ENCODE results near the gene ARHGAP42.

Gene ARHGAP42

DNA sequence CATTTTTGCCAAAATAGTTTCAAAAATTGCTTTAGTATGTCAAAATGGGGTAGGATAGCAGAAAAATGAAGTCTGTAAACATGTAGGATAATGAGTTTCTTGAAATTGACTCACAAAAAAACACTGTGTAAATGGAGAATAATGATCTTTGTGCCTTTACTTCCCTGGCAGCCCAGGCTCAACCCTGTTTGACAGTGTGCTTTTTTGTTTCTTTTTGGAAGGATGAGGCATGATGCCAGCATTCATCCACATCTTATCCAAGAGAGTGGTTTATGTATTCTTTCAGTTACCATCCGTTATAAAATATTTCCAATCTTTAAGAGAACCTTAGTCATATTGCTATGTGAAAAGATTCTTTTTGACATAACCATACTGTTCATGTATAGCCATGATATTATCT, 70.6 kb downstream of the ARHGAP42 start:
- TF ChIP-seq, protein P1, sequence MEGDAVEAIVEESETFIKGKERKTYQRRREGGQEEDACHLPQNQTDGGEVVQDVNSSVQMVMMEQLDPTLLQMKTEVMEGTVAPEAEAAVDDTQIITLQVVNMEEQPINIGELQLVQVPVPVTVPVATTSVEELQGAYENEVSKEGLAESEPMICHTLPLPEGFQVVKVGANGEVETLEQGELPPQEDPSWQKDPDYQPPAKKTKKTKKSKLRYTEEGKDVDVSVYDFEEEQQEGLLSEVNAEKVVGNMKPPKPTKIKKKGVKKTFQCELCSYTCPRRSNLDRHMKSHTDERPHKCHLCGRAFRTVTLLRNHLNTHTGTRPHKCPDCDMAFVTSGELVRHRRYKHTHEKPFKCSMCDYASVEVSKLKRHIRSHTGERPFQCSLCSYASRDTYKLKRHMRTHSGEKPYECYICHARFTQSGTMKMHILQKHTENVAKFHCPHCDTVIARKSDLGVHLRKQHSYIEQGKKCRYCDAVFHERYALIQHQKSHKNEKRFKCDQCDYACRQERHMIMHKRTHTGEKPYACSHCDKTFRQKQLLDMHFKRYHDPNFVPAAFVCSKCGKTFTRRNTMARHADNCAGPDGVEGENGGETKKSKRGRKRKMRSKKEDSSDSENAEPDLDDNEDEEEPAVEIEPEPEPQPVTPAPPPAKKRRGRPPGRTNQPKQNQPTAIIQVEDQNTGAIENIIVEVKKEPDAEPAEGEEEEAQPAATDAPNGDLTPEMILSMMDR (conservative IDR thresholded peaks at IDR 0.05; ENCODE audit: low read depth): no peak
- DNase-seq (ENCODE audit: low spot score): no peak
- no peak overlapping the region for H3K27ac ChIP-seq
- ChIA-PET CTCF (no interaction called here), POLR2A (ENCODE audit: low non-redundant PET) (no interaction called here)

DNA sequence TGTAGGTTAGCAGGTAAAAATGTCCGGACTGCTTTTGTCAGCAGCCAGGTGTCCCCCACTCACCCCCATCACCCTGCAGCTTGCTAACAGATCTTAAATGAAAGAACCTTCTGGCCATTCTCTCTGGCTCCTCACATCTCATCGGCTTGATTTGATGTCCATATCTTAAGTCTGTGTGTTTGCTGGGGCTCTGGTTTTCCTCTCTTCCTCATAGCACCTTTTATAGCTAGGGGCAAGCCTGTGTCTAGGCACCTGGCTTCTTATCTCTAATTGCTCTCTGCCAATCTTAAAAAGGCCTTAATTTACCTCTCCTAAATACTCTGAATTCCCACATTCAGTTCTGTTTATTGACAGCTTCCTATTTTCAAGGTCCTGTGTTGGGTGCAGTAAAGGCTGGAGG, 72.0 kb downstream of the ARHGAP42 start:
- no peak overlapping the region for H3K27ac ChIP-seq
- CTCF ChIA-PET: interaction anchor here (0.7 kb wide), 1 partner anchor 244 kb away, joined by 5 read pairs; no protein-coding TSS in a partner anchor
- TF ChIP-seq, protein P1 (conservative IDR thresholded peaks at IDR 0.05; ENCODE audit: low read depth): no peak
- POLR2A ChIA-PET (ENCODE audit: low non-redundant PET): no interaction called here
- no peak for DNase-seq (ENCODE audit: low spot score)

DNA sequence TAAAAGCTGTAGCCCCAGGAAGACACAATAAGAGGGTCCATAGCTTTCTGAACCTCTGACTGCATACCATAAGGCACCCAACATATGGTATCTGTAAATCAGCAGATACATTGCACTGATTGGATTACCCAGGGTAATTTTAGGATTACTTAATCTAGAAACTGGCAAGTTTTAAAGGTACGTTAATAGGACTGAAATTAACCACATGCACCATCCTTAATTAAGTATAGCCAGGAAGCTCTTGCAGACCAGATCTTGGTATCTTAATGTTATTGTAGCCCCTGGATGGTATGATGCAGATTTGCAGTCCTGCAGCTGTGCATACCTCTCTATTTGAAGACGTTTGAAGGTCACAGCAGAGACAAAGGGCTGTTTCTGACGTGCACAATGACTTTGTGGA, 72.8 kb downstream of the ARHGAP42 start:
- POLR2A ChIA-PET (ENCODE audit: low non-redundant PET): no interaction called here
- no peak for DNase-seq (ENCODE audit: low spot score)
- CTCF ChIA-PET: no interaction called here
- TF ChIP-seq, protein P1 (conservative IDR thresholded peaks at IDR 0.05; ENCODE audit: low read depth): no peak
- H3K27ac ChIP-seq: no peak overlapping the region

DNA sequence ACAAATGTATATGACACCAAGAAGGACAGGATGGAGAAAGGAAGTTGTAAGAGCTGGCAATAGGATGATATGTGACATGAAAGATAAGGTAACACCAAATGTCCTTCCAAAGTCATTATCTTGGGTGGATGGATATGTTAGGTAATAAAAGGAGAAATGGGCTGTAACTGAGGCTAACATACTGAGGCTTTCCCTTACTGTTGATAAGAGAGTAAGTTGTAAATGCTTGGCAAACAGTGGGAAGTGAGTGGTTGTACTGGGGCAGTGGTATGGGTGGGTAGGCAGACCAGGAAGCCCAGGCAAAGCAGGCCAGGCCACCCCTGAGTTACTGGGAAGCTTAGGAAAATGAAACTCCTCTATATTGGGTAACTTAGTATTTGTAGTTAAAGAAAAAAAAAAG, 73.7 kb downstream of the ARHGAP42 start:
- CTCF ChIA-PET: no interaction called here
- H3K27ac ChIP-seq: no peak overlapping the region
- POLR2A ChIA-PET (ENCODE audit: low non-redundant PET): no interaction called here
- DNase-seq (ENCODE audit: low spot score): no peak
- TF ChIP-seq, protein P1 (conservative IDR thresholded peaks at IDR 0.05; ENCODE audit: low read depth): no peak

DNA sequence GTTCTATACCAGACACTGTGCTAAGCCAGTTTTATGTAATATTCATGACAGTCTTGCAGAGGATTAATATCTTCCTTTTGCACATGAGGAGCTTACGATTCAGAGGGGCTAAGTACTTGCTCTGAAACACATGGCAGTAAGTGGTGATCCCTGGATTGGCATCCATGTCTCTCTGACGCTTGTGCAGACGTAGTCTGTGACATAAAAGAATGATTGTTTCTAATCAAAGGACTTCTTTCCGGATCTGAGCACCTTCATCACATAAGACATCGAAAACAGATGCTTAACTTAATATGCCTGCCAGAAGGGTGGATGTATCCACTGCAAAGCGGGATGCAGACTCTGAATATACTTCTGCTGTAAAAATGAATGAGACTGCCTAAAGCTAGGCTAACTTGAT, 74.8 kb downstream of the ARHGAP42 start:
- TF ChIP-seq, protein P1 (conservative IDR thresholded peaks at IDR 0.05; ENCODE audit: low read depth): no peak
- no peak overlapping the region for H3K27ac ChIP-seq
- DNase-seq (ENCODE audit: low spot score): no peak
- ChIA-PET POLR2A (ENCODE audit: low non-redundant PET) (no interaction called here), CTCF (no interaction called here)

DNA sequence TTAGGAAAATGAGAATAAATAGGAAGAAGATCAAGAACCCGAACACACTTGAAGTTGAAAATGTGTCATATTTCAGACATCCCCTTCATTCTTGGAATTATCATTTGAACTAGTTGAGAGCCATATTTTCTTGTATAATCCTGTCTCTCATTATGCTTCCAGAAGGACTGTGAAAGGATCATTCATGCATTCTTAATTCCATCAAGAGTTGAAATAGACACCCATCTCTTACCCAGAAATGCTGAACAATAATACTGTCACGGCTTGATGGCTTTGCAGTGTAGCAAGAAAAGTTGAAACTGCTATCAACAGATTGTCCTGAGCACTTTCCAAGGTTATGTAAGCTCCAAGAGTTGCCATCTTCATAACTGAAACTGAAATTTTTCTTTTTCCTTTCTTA, 79.7 kb downstream of the ARHGAP42 start:
- TF ChIP-seq, protein P1 (conservative IDR thresholded peaks at IDR 0.05; ENCODE audit: low read depth): no peak
- CTCF ChIA-PET: no interaction called here
- POLR2A ChIA-PET (ENCODE audit: low non-redundant PET): interaction anchor here (0.6 kb wide), 1 partner anchor 49 kb away, joined by 3 read pairs; no protein-coding TSS in a partner anchor
- DNase-seq (ENCODE audit: low spot score): no peak
- H3K27ac ChIP-seq: no peak overlapping the region

DNA sequence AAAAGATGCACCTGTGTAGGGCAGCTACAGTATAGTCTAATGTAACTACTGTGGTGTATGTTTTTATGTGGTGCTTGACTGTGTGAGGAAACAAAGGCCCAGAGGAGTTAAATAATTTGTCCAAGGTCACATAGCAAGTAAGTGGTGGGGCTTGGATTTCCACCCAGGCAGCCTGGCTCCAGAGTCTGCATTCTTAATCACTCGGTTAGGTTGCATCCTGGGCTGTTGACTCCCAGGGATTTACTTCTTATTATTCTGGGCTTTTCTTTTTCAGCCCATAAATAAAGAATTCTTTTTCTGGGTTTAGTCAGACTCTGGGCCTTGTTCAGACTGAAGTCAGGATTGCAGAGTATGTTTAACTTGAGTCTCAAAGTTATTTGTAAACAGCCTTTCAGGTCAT, 82.1 kb downstream of the ARHGAP42 start:
- ChIA-PET POLR2A (ENCODE audit: low non-redundant PET) (no interaction called here), CTCF (interaction anchor here (0.6 kb wide), 1 partner anchor 192 kb away, joined by 3 read pairs; no protein-coding TSS in a partner anchor)
- TF ChIP-seq, protein P1 (conservative IDR thresholded peaks at IDR 0.05; ENCODE audit: low read depth): no peak
- DNase-seq (ENCODE audit: low spot score): no peak
- H3K27ac ChIP-seq: no peak overlapping the region
